ENCODE data around the gene UBL5.

DNA sequence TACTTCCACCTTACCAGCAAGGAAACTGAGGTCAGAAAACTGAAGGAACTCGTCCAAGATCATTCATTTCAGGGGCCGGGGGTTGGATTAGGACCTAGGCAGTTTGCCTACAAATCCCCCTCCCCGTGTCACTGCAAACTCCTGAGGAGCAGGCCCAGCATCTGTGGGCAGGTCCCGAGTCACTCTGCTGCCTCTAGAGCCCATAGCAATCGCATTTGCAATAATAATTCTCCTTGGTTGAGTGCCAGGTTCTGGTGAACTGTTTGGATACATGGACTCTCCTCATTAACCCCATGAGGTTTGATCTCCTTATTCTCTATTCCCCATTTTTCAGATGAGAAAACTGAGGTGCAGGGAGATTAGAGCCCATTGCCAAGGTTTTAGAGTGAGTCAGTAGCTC lies 8.3 kb downstream of the UBL5 start:
- TF ChIP-seq, protein P1, sequence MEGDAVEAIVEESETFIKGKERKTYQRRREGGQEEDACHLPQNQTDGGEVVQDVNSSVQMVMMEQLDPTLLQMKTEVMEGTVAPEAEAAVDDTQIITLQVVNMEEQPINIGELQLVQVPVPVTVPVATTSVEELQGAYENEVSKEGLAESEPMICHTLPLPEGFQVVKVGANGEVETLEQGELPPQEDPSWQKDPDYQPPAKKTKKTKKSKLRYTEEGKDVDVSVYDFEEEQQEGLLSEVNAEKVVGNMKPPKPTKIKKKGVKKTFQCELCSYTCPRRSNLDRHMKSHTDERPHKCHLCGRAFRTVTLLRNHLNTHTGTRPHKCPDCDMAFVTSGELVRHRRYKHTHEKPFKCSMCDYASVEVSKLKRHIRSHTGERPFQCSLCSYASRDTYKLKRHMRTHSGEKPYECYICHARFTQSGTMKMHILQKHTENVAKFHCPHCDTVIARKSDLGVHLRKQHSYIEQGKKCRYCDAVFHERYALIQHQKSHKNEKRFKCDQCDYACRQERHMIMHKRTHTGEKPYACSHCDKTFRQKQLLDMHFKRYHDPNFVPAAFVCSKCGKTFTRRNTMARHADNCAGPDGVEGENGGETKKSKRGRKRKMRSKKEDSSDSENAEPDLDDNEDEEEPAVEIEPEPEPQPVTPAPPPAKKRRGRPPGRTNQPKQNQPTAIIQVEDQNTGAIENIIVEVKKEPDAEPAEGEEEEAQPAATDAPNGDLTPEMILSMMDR (conservative IDR thresholded peaks at IDR 0.05): no peak
- TF ChIP-seq EZH2 (IDR thresholded peaks at IDR 0.05; ENCODE audit: low read depth): no peak
